OCI-LY7 (cell line): Measurements from ENCODE around the gene AMFR.

Experiments
- EZH2phosphoT487 ChIP-seq: fragments of 200-600 bp; sonication (generic); IDR thresholded peaks from 2 replicates; pipeline ENCODE4 v1.6.1; 2018; ENCODE audit warnings: low read depth, borderline replicate concordance, mild to moderate bottlenecking, mixed run types, antibody characterized with exemption, low read length, moderate library complexity, mixed read lengths
- TF ChIP-seq, protein P1 (sequence below): fragments of 200-600 bp; sonication (generic); conservative IDR thresholded peaks from 2 replicates; pipeline ENCODE4 v1.5.1; 2014; ENCODE audit warnings: mild to moderate bottlenecking, antibody characterized with exemption, low read length, moderate library complexity, mixed read lengths

GRCh38 chr16:56320056-56320455, 105.3 kb downstream of the AMFR start:
- TF ChIP-seq, protein P1, sequence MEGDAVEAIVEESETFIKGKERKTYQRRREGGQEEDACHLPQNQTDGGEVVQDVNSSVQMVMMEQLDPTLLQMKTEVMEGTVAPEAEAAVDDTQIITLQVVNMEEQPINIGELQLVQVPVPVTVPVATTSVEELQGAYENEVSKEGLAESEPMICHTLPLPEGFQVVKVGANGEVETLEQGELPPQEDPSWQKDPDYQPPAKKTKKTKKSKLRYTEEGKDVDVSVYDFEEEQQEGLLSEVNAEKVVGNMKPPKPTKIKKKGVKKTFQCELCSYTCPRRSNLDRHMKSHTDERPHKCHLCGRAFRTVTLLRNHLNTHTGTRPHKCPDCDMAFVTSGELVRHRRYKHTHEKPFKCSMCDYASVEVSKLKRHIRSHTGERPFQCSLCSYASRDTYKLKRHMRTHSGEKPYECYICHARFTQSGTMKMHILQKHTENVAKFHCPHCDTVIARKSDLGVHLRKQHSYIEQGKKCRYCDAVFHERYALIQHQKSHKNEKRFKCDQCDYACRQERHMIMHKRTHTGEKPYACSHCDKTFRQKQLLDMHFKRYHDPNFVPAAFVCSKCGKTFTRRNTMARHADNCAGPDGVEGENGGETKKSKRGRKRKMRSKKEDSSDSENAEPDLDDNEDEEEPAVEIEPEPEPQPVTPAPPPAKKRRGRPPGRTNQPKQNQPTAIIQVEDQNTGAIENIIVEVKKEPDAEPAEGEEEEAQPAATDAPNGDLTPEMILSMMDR = no peak
- no peak for TF ChIP-seq EZH2phosphoT487
